Endothelial cell of umbilical vein (primary cell): ENCODE results near the gene PARVA. TPM values are rescaled to one million over a fixed set of nuclear protein-coding genes. Genes with fewer than 3 reads are reported as not detected.

Experiments
- BruUV-seq: library from RNA; stranded (reverse); fragments of 400-500 nt; replicated peaks from 2 replicates; lab custom pipeline; 2021; lab: Mats Ljungman, UMichigan
- CTCF ChIA-PET: fragments of 300-600, 350-600 bp; sonication (Branson Sonifier 250); formaldehyde crosslinking; loops from one replicate; lab custom pipeline; 2021; ENCODE audit warnings: antibody characterized with exemption, inconsistent platforms; lab: Charles Lee
- POLR2A ChIA-PET: fragments of 300-600, 350-600 bp; sonication (Branson Sonifier 250); formaldehyde crosslinking; loops from one replicate; lab custom pipeline; 2021; ENCODE audit warnings: antibody characterized with exemption, inconsistent platforms; lab: Charles Lee
- DNase-seq: peaks from one replicate; pipeline ENCODE4 v3.0.0-alpha.2; 2011; ENCODE audit warnings: low read depth, low spot score
- FAIRE-seq: peaks from 2 replicates; lab custom pipeline; 2011; peaks lifted over from hg19 to GRCh38; lab: Jason Lieb, UNC
- H2AFZ ChIP-seq: 2 replicates; pipeline ENCODE4 v1.6.0; 2012; ENCODE audit warnings: low read depth, low read length, control low read depth, inconsistent platforms
- H3K27ac ChIP-seq: 2 replicates; pipeline ENCODE4 v1.5.1; 2011; ENCODE audit warnings: low read depth, mild to moderate bottlenecking, control low read depth, low read length, moderate library complexity; ENCODE audit not compliant: insufficient read depth
- H3K27me3 ChIP-seq, 2 experiments: 2 replicates each; pipeline versions ENCODE4 v1.6.0 to v1.6.1; 2011; ENCODE audit warnings: low read length in 2 of 2, mixed read lengths in 1 of 2; ENCODE audit not compliant: control insufficient read depth in 2 of 2, insufficient read depth in 2 of 2
- H3K36me3 ChIP-seq, 2 experiments: 2 replicates in 1 of 2; 3 replicates in 1 of 2; pipeline ENCODE4 v1.5.1; 2011; ENCODE audit warnings: low read length in 2 of 2, mild to moderate bottlenecking in 1 of 2, moderate library complexity in 1 of 2; ENCODE audit not compliant: control insufficient read depth in 2 of 2, insufficient read depth in 2 of 2; ENCODE audit errors: extremely low read depth in 1 of 2
- H3K4me1 ChIP-seq: 3 replicates; pipeline ENCODE4 v1.5.1; 2011; ENCODE audit warnings: mild to moderate bottlenecking, low read length; ENCODE audit not compliant: control insufficient read depth, insufficient read depth; ENCODE audit errors: extremely low read depth
- H3K4me2 ChIP-seq: 2 replicates; pipeline ENCODE4 v1.6.1; 2011; ENCODE audit warnings: low read length, control low read depth, mixed read lengths; ENCODE audit not compliant: insufficient read depth
- H3K4me3 ChIP-seq, 3 experiments: fragments of 200-600 bp in 1 of 3; sonication (generic), shearing (Covaris generic) in 1 of 3; replicated peaks in 1 of 3; 2 replicates each; pipeline ENCODE4 v1.5.1; 2011 to 2016; ENCODE audit warnings: control low read depth in 3 of 3, low read length in 3 of 3, mild to moderate bottlenecking in 2 of 3, inconsistent platforms in 1 of 3, low read depth in 1 of 3, moderate library complexity in 1 of 3; ENCODE audit not compliant: insufficient read depth in 1 of 3
- H3K79me2 ChIP-seq: 2 replicates; pipeline ENCODE4 v1.6.0; 2012; ENCODE audit warnings: low read length, inconsistent platforms; ENCODE audit not compliant: control insufficient read depth, insufficient read depth
- H3K9ac ChIP-seq: replicated peaks from 2 replicates; pipeline ENCODE3; 2011; ENCODE audit warnings: low read length, control low read depth; ENCODE audit not compliant: insufficient read depth; ENCODE audit errors: extremely low read depth
- H3K9me1 ChIP-seq: replicated peaks from 3 replicates; pipeline ENCODE4 v1.6.0; 2011; ENCODE audit warnings: mild to moderate bottlenecking, low read length; ENCODE audit not compliant: control insufficient read depth, insufficient read depth; ENCODE audit errors: extremely low read depth
- H3K9me3 ChIP-seq: replicated peaks from 2 replicates; pipeline ENCODE4 v1.5.1; 2012; ENCODE audit warnings: low read length, inconsistent platforms; ENCODE audit not compliant: control insufficient read depth, insufficient read depth
- H4K20me1 ChIP-seq: replicated peaks from 2 replicates; pipeline ENCODE3; 2011; ENCODE audit warnings: mild to moderate bottlenecking, low read length; ENCODE audit not compliant: control insufficient read depth, insufficient read depth; ENCODE audit errors: extremely low read depth
- CTCF ChIP-seq, 2 donors: IDR thresholded peaks; 1 replicate in 1 of 2; 2 replicates in 1 of 2; pipeline ENCODE4 v1.5.1; 2011; ENCODE audit warnings: low read length in 2 of 2, mild to moderate bottlenecking in 2 of 2, moderate library complexity in 2 of 2, control low read depth in 1 of 2, inconsistent platforms in 1 of 2, low read depth in 1 of 2; ENCODE audit not compliant: insufficient read depth in 1 of 2; ENCODE audit errors: extremely low read depth in 1 of 2
- EZH2 ChIP-seq: IDR thresholded peaks from 2 replicates; pipeline ENCODE4 v1.6.1; 2012; ENCODE audit warnings: borderline replicate concordance, low read depth, mild to moderate bottlenecking, moderate library complexity, low read length, inconsistent platforms; ENCODE audit not compliant: severe bottlenecking
- FOS ChIP-seq: IDR thresholded peaks from 2 replicates; pipeline ENCODE4 v1.6.1; 2011; ENCODE audit warnings: mild to moderate bottlenecking, low read length, moderate library complexity, borderline replicate concordance; ENCODE audit not compliant: insufficient read depth
- GATA2 ChIP-seq: IDR thresholded peaks from 2 replicates; pipeline ENCODE4 v1.7.0; 2011; ENCODE audit warnings: low read depth, mild to moderate bottlenecking, moderate library complexity, mixed read lengths, low read length; ENCODE audit not compliant: insufficient read length, insufficient read depth
- JUN ChIP-seq: IDR thresholded peaks from 2 replicates; pipeline ENCODE4 v1.6.1; 2011; ENCODE audit warnings: borderline replicate concordance, low read depth; ENCODE audit not compliant: insufficient read length, insufficient read depth
- MYC ChIP-seq: IDR thresholded peaks from one replicate; pipeline ENCODE4 v1.6.1; 2011; ENCODE audit warnings: mild to moderate bottlenecking, low read depth, low read length
- POLR2A ChIP-seq: IDR thresholded peaks from 2 replicates; pipeline ENCODE4 v1.6.1; 2012; ENCODE audit warnings: low read depth, mild to moderate bottlenecking, control low read depth, low read length
- POLR2AphosphoS5 ChIP-seq: IDR thresholded peaks from 2 replicates; pipeline ENCODE4 v1.6.1; 2012; ENCODE audit warnings: low read depth, mild to moderate bottlenecking, control low read depth, low read length, moderate library complexity; ENCODE audit not compliant: insufficient read depth
- dilution Hi-C: fragments of 300-500 bp; cut with MboI; formaldehyde crosslinking; loops from one replicate; pipeline ENCODE4 v1.15.0; 2019; ENCODE audit warnings: low sequenced_read_pairs; ENCODE audit not compliant: extremely low pct_ligation_motif_present
- intact Hi-C: fragments of 100-400 bp; cut with micrococcal nuclease; formaldehyde crosslinking; loops from one replicate; pipeline ENCODE4 v1.10.0; 2022
- polyA plus RNA-seq, 4 experiments: library from polyadenylated mRNA; depleted of rRNA in 3 of 4; stranded (reverse) in 3 of 4; unstranded in 1 of 4; fragments of >200 nt; gene quantifications; 2 replicates each; pipeline versions ENCODE4 v1.2.1 to v1.2.3, GENCODE V29; 2011 to 2012; ENCODE audit warnings: missing spikeins in 1 of 4
- total RNA-seq: library from RNA; stranded (reverse); gene quantifications from 2 replicates; pipeline ENCODE4 v1.2.3, GENCODE V29; 2021
- TF ChIP-seq, protein P1 (sequence below): IDR thresholded peaks from 2 replicates; pipeline ENCODE4 v1.6.1; 2011; ENCODE audit not compliant: insufficient read depth, insufficient read length

PARVA gene
- total and polyA plus RNA-seq, 2 donors (not counting 3 experiments of a cell fraction or from before 2014, with no cell fraction given): 40.6 to 104 TPM

DNA sequence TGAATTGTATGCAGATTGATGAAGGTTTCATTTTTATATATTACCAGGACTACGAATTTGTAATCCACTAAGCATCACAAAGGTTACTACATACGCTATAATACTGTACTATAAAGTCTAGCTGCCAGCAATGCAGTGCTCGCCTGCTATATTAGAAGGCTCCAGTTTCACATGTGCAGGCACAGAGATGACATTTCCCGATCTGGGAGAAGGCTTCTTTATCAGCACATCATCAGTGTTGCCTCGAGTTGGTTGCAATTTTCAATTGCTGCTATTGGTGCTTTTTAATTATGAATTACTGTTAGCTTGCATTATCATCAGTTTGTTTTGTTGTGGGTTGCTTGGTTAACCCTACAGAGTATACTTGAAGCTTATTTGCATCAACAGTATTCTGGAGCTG is 153.6 kb downstream of the PARVA start:
- no peaks in the 10 kb centered on the region for H4K20me1 ChIP-seq
- H3K4me3 ChIP-seq: no peak overlapping the region
- H3K9ac ChIP-seq: no peak overlapping the region
- POLR2A ChIA-PET: no interaction called here
- intact Hi-C loops: no loop called here
- H2AFZ ChIP-seq: no peak overlapping the region
- no peak for TF ChIP-seq CTCF (IDR thresholded peaks at IDR 0.05; ENCODE audit: extremely low read depth in 1 of 2, insufficient read depth in 1 of 2, low read depth in 1 of 2, low read length in 2 of 2)
- no peak for TF ChIP-seq GATA2
- no peak for TF ChIP-seq POLR2A
- no peak for TF ChIP-seq FOS
- no peak for TF ChIP-seq POLR2AphosphoS5
- no peak for TF ChIP-seq JUN
- no peak for TF ChIP-seq EZH2
- no peak for TF ChIP-seq MYC
- TF ChIP-seq, protein P1, sequence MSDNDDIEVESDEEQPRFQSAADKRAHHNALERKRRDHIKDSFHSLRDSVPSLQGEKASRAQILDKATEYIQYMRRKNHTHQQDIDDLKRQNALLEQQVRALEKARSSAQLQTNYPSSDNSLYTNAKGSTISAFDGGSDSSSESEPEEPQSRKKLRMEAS: no peak
- no peaks in the 10 kb centered on the region for H3K9me1 ChIP-seq
- BruUV-seq: no TSS peak
- CTCF ChIA-PET: interaction anchor here (1.0 kb wide), 1 partner anchor 358 kb away, joined by 3 read pairs; no protein-coding TSS in a partner anchor
- no peaks in the 10 kb centered on the region for H3K79me2 ChIP-seq
- no peak for DNase-seq
- no peaks in the 10 kb centered on the region for H3K4me1 ChIP-seq
- no peaks in the 10 kb centered on the region for H3K27me3 ChIP-seq
- FAIRE-seq: no peak
- peaks cover 4 to 11% of the 10 kb centered on the region in 2 experiments for H3K36me3 ChIP-seq
- no peak overlapping the region for H3K27ac ChIP-seq
- no peak overlapping the region for H3K4me2 ChIP-seq
- dilution Hi-C loops: no loop called here
- no peaks in the 10 kb centered on the region for H3K9me3 ChIP-seq
